GM12892 (cell line): ENCODE measurements around the gene ZFYVE27.

Experiments
- POLR2A ChIP-seq: IDR thresholded peaks from 2 replicates; pipeline ENCODE4 v1.6.1; 2011; ENCODE audit warnings: low read depth, low read length, control low read depth
- POLR2AphosphoS5 ChIP-seq: IDR thresholded peaks from 2 replicates; pipeline ENCODE4 v1.6.1; 2011; ENCODE audit warnings: low read depth, low read length, control low read depth
- TAF1 ChIP-seq: IDR thresholded peaks from 2 replicates; pipeline ENCODE4 v1.6.1; 2011; ENCODE audit warnings: low read depth, mild to moderate bottlenecking, control low read depth, low read length, borderline replicate concordance

- TF ChIP-seq POLR2AphosphoS5 (no peak), POLR2A (no peak), TAF1 (no peak)
These were observed 10.6 kb downstream of the ZFYVE27 start for GRCh38 chr10:97747573-97747972.
